GM12878 (cell line): ENCODE results near the gene IGSF6. TPM values are rescaled to one million over a fixed set of nuclear protein-coding genes. Genes with fewer than 3 reads are reported as not detected.

Experiments used
- ATAC-seq: fragments of 200-7000 bp; cut with Tn5 transposase; 3 replicates; pipeline ENCODE4 v1.9.1; 2020; ENCODE audit warnings: mild to moderate bottlenecking, moderate library complexity
- BruUV-seq: library from RNA; stranded (reverse); fragments of 400-500 nt; replicated peaks from 2 replicates; lab custom pipeline; 2021; lab: Mats Ljungman, UMichigan
- CTCF ChIA-PET: fragments of 300-600 bp; sonication (Branson Sonifier 250); formaldehyde crosslinking; extraction: SDS; loops from one replicate; lab custom pipeline; 2021; ENCODE audit warnings: inconsistent platforms; lab: Yijun Ruan, JAX
- POLR2A ChIA-PET: fragments of 350-600 bp; formaldehyde crosslinking; extraction: SDS; loops from one replicate; lab custom pipeline; 2021; ENCODE audit warnings: inconsistent platforms; lab: Charles Lee
- RAD21 ChIA-PET: fragments of 300-600 bp; sonication (Branson Sonifier 250); formaldehyde crosslinking; loops from one replicate; lab custom pipeline; 2023; ENCODE audit warnings: antibody characterized with exemption; ENCODE audit not compliant: unreplicated experiment; lab: Charles Lee
- SMC1A ChIA-PET: fragments of 300-600 bp; sonication (Branson Sonifier 250); formaldehyde crosslinking; loops from one replicate; lab custom pipeline; 2023; ENCODE audit not compliant: unreplicated experiment, uncharacterized antibody; lab: Charles Lee
- DNase-seq: peaks from one replicate; pipeline ENCODE4 v3.0.0-alpha.2; 2011; ENCODE audit warnings: low read depth, low spot score
- FAIRE-seq: peaks from 3 replicates; lab custom pipeline; 2011; peaks lifted over from hg19 to GRCh38; lab: Jason Lieb, UNC
- H2AFZ ChIP-seq: 2 replicates; pipeline ENCODE4 v1.6.0; 2011; ENCODE audit warnings: low read depth, low read length, control low read depth; ENCODE audit not compliant: control insufficient read depth
- H3K27ac ChIP-seq: 2 replicates; pipeline ENCODE4 v1.5.1; 2011; ENCODE audit warnings: control low read depth; ENCODE audit not compliant: control insufficient read depth, insufficient read depth
- H3K27me3 ChIP-seq, 2 experiments: replicated peaks in 1 of 2; 2 replicates each; pipeline versions ENCODE4 v1.6.0 to v1.6.1; 2011; ENCODE audit warnings: low read length in 1 of 2; ENCODE audit not compliant: control insufficient read depth in 2 of 2, insufficient read depth in 2 of 2
- H3K36me3 ChIP-seq, 2 experiments: 2 replicates each; pipeline ENCODE4 v1.5.1; 2011; ENCODE audit warnings: low read length in 1 of 2; ENCODE audit not compliant: control insufficient read depth in 2 of 2, insufficient read depth in 2 of 2
- H3K4me1 ChIP-seq: 2 replicates; pipeline ENCODE4 v1.6.1; 2011; ENCODE audit warnings: mild to moderate bottlenecking, low read length, moderate library complexity, mixed read lengths; ENCODE audit not compliant: control insufficient read depth, insufficient read depth
- H3K4me2 ChIP-seq: 2 replicates; pipeline ENCODE4 v1.6.0; 2011; ENCODE audit warnings: control low read depth; ENCODE audit not compliant: control insufficient read depth, insufficient read depth
- H3K4me3 ChIP-seq: fragments of 200-600 bp; sonication (generic); 2 replicates; pipeline ENCODE4 v1.5.1; 2016
- H3K79me2 ChIP-seq: 2 replicates; pipeline ENCODE4 v1.6.0; 2011; ENCODE audit warnings: low read length; ENCODE audit not compliant: control insufficient read depth, insufficient read depth
- H3K9ac ChIP-seq: 2 replicates; pipeline ENCODE4 v1.8.0; 2011; ENCODE audit warnings: low read length, control low read depth, mixed read lengths; ENCODE audit not compliant: control insufficient read depth, insufficient read depth
- H3K9me3 ChIP-seq: replicated peaks from 3 replicates; pipeline ENCODE4 v1.5.1; 2011; ENCODE audit warnings: mild to moderate bottlenecking, low read length; ENCODE audit not compliant: control insufficient read depth, insufficient read depth
- H4K20me1 ChIP-seq: 2 replicates; pipeline ENCODE4 v1.6.0; 2011; ENCODE audit not compliant: control insufficient read depth, insufficient read depth
- RAD51 ChIP-seq: fragments of 450-650 bp; IDR thresholded peaks from 2 replicates; pipeline ENCODE4 v1.6.1; 2016; ENCODE audit warnings: moderate library complexity, mild to moderate bottlenecking, inconsistent platforms
- RCOR1 ChIP-seq: conservative IDR thresholded peaks from 2 replicates; pipeline ENCODE4 v1.6.1; 2012; ENCODE audit warnings: low read depth, low read length, improper control_type of control experiment
- SIN3A ChIP-seq: IDR thresholded peaks from 2 replicates; pipeline ENCODE4 v1.6.1; 2012; ENCODE audit warnings: low read depth, low read length, improper control_type of control experiment
- TCF3 ChIP-seq: IDR thresholded peaks from 2 replicates; pipeline ENCODE4 v1.6.1; 2012; ENCODE audit warnings: low read depth, mild to moderate bottlenecking, low read length, borderline replicate concordance; ENCODE audit not compliant: insufficient read depth
- WGBS: methylation state at CpG from one replicate; pipeline ENCODE4 v1.1.6; 2016; ENCODE audit warnings: low lambda C conversion rate; ENCODE audit not compliant: insufficient replicate concordance, insufficient coverage; ENCODE audit errors: missing lambda C conversion rate; 5-methylcytosine and 5-hydroxymethylcytosine counted together
- in situ Hi-C: fragments of 300-500 bp; cut with MboI; formaldehyde crosslinking; loops from 9 replicates; pipeline ENCODE4 v1.14.3; 2018; ENCODE audit warnings: mixed read lengths
- intact Hi-C: fragments of 100-400 bp; cut with micrococcal nuclease; formaldehyde crosslinking; loops from one replicate; pipeline ENCODE4 v1.14.2; 2022; ENCODE audit not compliant: unreplicated experiment
- polyA plus RNA-seq, 11 experiments: library from polyadenylated mRNA; depleted of rRNA in 4 of 11; unstranded in 6 of 11; stranded (reverse) in 5 of 11; fragments of >200 nt; fragmentation: Nextera tagmentation in 4 of 11; fragmentation: Illumina TruSeq in 1 of 11; extraction: Ambion mirVana in 4 of 11; extraction: Trizol in 1 of 11; gene quantifications; 1 replicate in 1 of 11; 2 replicates in 10 of 11; pipeline versions ENCODE4 v1.2.1 to v1.2.3, GENCODE V29; 2011 to 2016; ENCODE audit warnings: inconsistent platforms in 2 of 11, missing spikeins in 2 of 11, low read depth in 1 of 11
- total RNA-seq, 4 experiments: library from RNA; depleted of rRNA in 3 of 4; stranded (reverse); fragments of >200 nt in 3 of 4; fragmentation: Illumina TruSeq in 1 of 4; extraction: Trizol in 1 of 4; gene quantifications; 2 replicates each; pipeline versions ENCODE4 v1.2.1 to v1.2.3, GENCODE V29; 2013 to 2021

Gene IGSF6
- total and polyA plus RNA-seq, 10 of the 15 experiments (the other 5 are each of a cell fraction or from before 2014, with no cell fraction given) = 0.32 to 1.2 (median 0.72) TPM

DNA sequence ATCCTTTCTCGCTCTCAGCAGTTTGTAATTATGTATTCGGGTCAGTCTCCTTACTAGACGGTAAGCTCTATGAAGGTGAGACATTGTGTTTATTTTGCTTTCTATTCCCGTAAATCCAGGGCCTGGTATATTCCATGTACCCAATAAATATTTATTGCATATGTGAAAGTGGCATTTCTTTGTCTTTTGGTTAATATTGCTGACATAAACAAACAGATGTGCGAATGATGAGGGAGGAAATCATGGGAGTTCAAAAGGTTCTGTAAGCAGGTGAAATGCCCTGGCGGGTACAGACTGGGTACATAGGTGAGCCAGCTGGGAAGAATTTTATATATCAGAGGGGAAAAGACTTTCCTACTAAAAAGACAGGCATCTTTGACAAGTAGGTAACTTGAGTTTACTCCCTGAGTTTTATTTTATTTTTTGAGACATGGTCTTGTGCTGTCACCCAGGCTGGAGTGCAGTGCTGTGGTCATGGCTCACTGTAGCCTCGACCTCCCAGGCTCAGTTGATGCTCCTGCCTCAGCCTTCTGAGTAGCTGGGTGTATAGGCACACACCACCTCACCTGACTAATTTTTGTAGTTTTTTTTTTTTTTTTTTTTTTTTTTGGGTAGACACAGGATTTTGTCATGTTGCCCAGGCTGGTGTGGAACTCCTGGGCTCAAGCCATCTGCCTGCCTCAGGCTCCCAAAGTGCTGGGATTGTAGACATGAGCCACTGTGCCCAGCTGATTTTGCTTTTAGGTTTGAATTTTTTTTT lies 58.7 kb downstream of the IGSF6 start:
- ChIA-PET CTCF (interaction anchor here (1.1 to 2.6 kb wide), 4 partner anchors 8 to 47 kb away, joined by 3 to 9 read pairs (median 5); no protein-coding TSS in a partner anchor), POLR2A (interaction anchor here (0.8 kb wide), 1 partner anchor 7 kb away, joined by 6 read pairs; no protein-coding TSS in a partner anchor), RAD21 (no interaction called here), SMC1A (interaction anchor here (0.7 to 19.1 kb wide), 3 partner anchors 9 to 1401 kb away, joined by 3 to 204 read pairs (median 3); no protein-coding TSS in a partner anchor)
- no peak overlapping the region for H3K9ac ChIP-seq
- no peak for TF ChIP-seq TCF3
- TF ChIP-seq SIN3A = no peak
- no peaks in the 10 kb centered on the region for H3K9me3 ChIP-seq
- DNase-seq (no peak), FAIRE-seq (no peak), ATAC-seq (no peak)
- H3K4me3 ChIP-seq = no peak overlapping the region
- no peaks in the 10 kb centered on the region for H3K79me2 ChIP-seq
- BruUV-seq = no TSS peak
- 0 out of 2 replicates have a peak, but pooled peaks cover 2% of the 10 kb centered on the region for H3K4me1 ChIP-seq
- H4K20me1 ChIP-seq = no peaks in the 10 kb centered on the region
- intact Hi-C loops (no loop called here), in situ Hi-C loops (no loop called here)
- no peak overlapping the region for H2AFZ ChIP-seq
- H3K4me2 ChIP-seq = no peak overlapping the region
- no peaks in the 10 kb centered on the region for H3K27me3 ChIP-seq
- H3K27ac ChIP-seq = no peak overlapping the region
- no peaks in the 10 kb centered on the region for H3K36me3 ChIP-seq
- WGBS = 37% methylated on average over 7 of the region's 7 CpGs

DNA sequence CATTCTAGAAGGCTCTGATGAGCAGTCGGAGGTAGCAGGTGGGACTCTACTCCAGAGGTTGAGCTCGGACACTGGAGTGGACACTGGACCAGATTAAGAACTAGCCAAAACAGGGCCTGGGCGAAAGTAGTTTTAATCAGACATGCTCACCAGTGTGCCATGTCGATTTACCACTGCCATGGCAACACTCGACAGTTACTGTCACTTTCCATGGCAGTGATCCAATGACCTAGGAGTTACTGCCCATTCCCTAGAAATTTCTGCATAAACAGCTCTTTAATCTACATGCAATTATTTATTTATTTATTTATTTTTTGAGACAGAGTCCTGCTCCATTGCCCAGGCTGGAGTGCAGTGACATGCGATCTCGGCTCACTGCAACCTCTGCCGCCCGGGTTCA lies 60.2 kb downstream of the IGSF6 start:
- H3K4me1 ChIP-seq = 0 out of 2 replicates have a peak, but pooled peaks cover 2% of the 10 kb centered on the region
- H3K4me2 ChIP-seq = no peak overlapping the region
- DNase-seq = no peak
- H3K4me3 ChIP-seq = no peak overlapping the region
- BruUV-seq = no TSS peak
- in situ Hi-C loops = no loop called here
- H3K79me2 ChIP-seq = no peaks in the 10 kb centered on the region
- no peaks in the 10 kb centered on the region for H3K36me3 ChIP-seq
- TF ChIP-seq RAD51 (no peak), RCOR1 (no peak)
- no peak overlapping the region for H3K9ac ChIP-seq
- CTCF ChIA-PET = interaction anchor here (1.5 to 2.4 kb wide), 5 partner anchors 9 to 116 kb away, joined by 4 to 7 read pairs (median 6); no protein-coding TSS in a partner anchor
- no peak overlapping the region for H3K27ac ChIP-seq
- no peaks in the 10 kb centered on the region for H3K27me3 ChIP-seq
- RAD21 ChIA-PET = no interaction called here
- WGBS = 76% methylated on average over 9 of the region's 9 CpGs
- no peak for FAIRE-seq
- no peak overlapping the region for H2AFZ ChIP-seq
- SMC1A ChIA-PET = interaction anchor here (2.7 to 19.1 kb wide), 2 partner anchors 49 to 116 kb away, joined by 9 to 204 read pairs; no protein-coding TSS in a partner anchor
- POLR2A ChIA-PET = interaction anchor here (0.6 to 0.8 kb wide), 2 partner anchors 10 to 454 kb away, joined by 3 to 5 read pairs; no protein-coding TSS in a partner anchor
- H4K20me1 ChIP-seq = no peaks in the 10 kb centered on the region
- no peak for ATAC-seq
- no peaks in the 10 kb centered on the region for H3K9me3 ChIP-seq
- intact Hi-C loops = no loop called here
